GM12865 (cell line): Measurements from ENCODE around the gene GDF15.
"Not testable (repeated sequence)": the region's sequence is repeated elsewhere in the genome, so short reads cannot be mapped to it uniquely, and the experiment has no call there.

ENCODE experiments used
- DNase-seq: peaks from one replicate; pipeline ENCODE4 v3.0.0; 2010; ENCODE audit warnings: low read depth
- H3K4me3 ChIP-seq: 2 replicates; pipeline ENCODE4 v1.5.1; 2011; ENCODE audit warnings: mild to moderate bottlenecking, low read depth, low read length, control low read depth
- CTCF ChIP-seq: IDR thresholded peaks from 2 replicates; pipeline ENCODE4 v1.5.1; 2011; ENCODE audit warnings: low read length, control low read depth, low read depth, inconsistent platforms; ENCODE audit not compliant: insufficient read depth; ENCODE audit errors: missing control alignments

The GDF15 gene

GRCh38 chr19:18363787-18364186, 22.2 kb upstream of the GDF15 start:
- no peak for TF ChIP-seq CTCF
- no peak for DNase-seq
- no peak overlapping the region for H3K4me3 ChIP-seq

GRCh38 chr19:18364277-18364825, 21.6 kb upstream of the GDF15 start:
- H3K4me3 ChIP-seq, DNase-seq: not testable (repeated sequence)

GRCh38 chr19:18364826-18365528, 21.0 kb upstream of the GDF15 start:
- TF ChIP-seq CTCF = no peak
- no peak overlapping the region for H3K4me3 ChIP-seq
- no peak for DNase-seq

DNA sequence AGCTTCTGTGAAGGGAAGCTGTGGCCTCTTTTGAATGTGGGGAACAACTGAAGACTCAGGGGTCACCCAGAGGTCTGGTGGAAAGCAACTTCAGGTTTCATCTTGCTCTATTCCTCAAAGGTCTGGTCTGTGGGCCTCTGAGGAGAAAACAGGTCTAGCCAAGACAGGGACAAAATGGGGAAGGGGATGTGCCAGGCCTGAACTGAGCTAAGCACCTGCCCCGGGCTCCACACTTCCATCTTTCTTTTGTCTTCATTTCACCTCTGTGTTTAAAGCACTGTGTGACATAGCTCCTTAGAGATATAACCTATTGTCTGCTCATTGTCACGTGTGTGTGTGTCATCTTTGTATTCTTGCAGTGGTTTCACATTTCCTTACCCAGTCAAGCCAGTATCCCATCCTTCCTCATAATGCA, 19.9 kb upstream of the GDF15 start:
- TF ChIP-seq CTCF = no peak
- DNase-seq = no peak
- H3K4me3 ChIP-seq = no peak overlapping the region

DNA sequence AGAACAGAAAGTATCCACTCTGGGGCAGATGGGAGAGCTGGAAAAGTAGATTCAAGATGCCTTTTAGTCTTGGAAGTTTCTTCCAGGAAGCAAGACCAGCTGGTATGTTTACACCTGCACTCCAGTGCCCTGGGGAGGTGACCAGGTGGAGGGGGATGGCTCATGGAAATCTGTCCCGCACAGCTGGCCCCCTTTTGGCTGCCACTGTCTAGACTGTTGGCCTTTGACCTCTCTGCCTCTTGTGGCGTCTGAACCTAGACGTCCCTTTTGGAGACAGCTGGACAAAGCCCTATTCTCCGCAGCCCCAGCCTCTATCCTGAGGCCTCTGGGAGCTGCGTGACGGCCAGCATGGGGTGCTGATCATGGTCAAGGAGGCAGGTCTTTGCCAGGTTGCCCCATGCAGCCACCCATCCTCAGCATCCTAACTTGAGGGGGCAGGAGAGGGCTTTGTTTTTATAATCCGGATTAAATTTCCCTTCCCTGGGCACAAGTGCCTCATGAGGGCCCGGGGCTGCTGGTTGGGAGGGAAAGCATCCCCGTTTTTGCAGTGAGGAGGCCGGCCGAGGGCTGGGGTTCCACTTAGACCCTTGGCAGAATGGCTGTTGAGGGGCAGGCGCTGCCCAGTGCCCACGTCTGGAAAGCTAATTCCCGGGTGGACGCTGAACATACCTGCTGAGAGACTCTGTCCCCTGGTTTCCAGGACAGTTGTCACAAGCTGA, 17.3 kb upstream of the GDF15 start:
- no peak overlapping the region for H3K4me3 ChIP-seq
- TF ChIP-seq CTCF = no peak
- no peak for DNase-seq

DNA sequence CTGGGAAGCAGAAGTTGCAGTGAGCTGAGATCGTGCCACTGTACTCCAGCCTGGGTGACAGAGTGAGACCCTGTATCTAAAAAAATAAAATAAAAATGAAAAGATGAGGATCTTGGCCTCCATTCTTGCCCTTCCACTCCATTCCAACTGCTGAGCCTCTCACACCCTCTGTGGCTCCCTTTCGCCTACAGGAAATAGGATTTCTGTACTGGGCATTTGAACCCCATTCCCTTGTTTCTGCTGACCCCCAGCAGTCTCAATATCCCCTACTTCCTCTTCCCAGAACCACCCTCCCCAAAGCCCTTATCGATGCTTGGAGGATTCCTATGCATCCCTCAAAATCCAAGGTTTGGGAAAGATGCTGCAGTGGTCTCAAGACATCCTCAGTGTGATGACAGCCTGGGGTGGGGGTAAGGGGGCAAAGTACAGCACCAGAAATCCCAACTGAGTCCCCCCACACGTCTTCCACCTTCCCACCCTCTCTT, 12.5 kb upstream of the GDF15 start:
- no peak for DNase-seq
- no peak overlapping the region; the same call in 1 of the 2 replicates for H3K4me3 ChIP-seq
- TF ChIP-seq CTCF = no peak

DNA sequence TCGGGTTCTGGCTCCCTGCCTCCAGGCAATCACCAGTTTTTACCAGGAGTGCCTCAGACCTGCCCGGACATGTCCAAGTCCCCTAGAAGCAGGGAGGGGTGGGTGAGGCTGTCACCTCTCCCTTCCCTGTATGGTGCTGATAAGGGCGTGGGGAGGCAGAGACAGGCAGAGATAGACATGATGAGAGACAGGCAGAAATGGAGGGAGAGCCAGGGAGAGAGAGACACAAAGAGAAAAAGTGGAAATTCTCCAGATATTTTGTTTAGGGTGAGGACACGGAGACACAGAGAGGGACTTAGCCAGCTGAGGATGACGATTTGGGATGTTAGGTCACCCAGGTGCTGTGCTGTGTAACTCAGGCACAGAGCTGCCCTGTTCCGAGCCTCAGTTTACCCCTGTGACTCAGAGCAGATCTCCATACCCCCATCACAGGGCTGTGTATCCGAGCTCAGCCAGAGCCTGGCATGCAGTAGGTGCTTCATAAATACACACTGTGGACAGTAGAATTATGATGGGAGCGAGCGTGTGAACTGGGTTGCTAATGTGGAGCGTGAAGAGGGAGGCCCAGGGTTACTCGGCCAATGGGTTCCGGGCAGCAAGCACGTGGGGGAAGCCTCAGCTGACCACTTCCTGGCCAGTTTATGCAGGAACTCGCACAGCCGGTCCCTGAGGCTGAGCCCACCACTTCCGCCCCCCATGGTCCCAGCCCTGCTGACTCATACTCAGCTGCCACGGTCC, 11.9 kb upstream of the GDF15 start:
- peak overlapping the region; percentile 47 for H3K4me3 ChIP-seq
- DNase-seq = peak; percentile 99
- TF ChIP-seq CTCF = no peak
